ENCODE data around the gene GIT1. TPM values are rescaled to one million over a fixed set of nuclear protein-coding genes. Genes with fewer than 3 reads are reported as not detected.
A peak's percentile ranks its signal among the peaks of the same experiment; 100 is the strongest.

The GIT1 gene
- total RNA-seq, 2 donors from 2014 or later: 26.7 to 48.1 TPM

DNA sequence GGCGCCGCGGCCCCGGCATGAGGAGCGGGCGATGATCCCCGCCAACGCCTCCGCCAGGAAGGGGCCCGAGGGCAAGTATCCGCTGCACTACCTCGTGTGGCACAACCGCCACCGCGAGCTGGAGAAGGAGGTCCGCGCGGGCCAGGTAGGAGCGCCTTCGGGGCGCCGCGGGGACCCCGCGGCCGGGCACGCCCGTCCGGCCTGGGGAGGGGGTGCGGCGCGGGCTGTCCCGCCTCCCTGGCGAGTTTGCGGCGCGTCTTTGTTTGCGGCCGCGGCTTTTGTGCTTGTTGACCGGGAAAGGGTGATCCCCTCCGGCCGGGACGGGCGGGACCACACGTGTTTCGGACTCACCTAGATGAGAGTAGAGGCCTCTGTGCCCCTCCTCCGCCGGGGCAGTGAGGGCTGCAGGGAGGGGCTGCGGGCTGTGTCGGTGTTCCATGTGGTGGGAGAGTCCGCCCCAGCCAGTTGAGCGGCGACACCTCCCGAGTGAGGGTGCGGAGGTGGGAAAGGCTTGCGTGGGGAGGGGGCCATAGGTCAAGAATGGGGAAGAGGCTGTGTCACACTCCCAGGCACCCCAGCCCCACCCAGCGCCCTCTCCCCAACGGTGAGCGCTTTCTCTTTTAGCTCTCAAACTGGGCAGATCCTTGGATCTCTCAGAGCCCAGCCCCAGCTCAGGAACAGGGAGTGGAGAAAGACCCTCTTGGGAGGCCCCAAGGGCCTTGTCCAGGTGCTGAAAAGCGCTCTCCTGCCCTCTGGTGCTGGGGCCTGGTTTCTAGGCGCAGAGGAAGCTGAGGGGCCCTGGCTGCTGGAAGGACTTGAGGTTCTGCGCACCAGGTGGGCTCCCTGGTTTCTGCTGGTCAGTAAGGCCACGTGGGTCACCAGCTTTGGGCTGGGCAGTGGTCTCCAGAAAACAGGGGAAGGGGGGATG, 4.4 kb upstream of the GIT1 start:
- peaks cover 0 to 60% of the 10 kb centered on the region in 2 donors for H3K4me1 ChIP-seq
- H3K27ac ChIP-seq: peak overlapping the region; percentile 28 to 42
- H3K36me3 ChIP-seq: no peaks in the 10 kb centered on the region
- H3K4me3 ChIP-seq: peak overlapping the region; percentile 65 to 73
- TF ChIP-seq CTCF (IDR thresholded peaks at IDR 0.05): peak in 1 of 2 donors; percentile 44
- H3K27me3 ChIP-seq: no peaks in the 10 kb centered on the region
- H3K9me3 ChIP-seq: no peaks in the 10 kb centered on the region
- no peak for DNase-seq (ENCODE audit: low spot score)

DNA sequence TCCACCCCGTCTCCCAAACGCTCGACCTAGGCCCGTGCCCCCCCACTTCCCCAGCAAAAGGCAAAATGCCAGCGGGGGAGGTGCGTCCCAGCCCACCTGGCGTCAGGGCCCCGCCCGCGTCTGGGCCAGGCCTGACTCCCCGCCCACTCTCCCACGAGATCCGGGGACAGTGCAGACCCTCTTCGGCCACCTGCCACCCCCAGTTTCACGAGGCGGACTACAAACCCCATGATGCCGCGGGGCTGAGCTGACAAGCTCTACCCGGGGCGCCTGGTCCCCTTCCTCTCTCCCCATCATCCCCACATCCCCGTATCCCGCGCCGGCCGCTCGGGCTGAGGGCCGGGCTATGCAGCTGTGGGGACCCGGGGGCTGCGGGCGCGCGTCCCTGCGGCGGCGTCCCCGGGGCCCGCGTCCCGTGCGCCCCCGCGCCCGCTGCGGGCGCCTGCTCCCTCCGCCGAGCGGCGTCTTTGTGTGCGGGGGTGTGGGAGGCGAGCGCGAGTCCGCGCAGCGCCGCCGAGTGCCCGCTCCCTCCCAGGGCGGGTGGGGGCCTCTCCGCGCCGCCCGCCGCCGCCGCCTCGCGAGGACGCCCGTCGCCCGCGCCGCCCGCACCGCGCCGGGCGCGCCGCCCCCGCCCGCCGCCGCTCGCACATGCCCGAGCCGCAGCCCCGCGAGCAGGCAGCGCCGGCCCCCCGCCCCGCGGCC, 3.6 kb upstream of the GIT1 start, which contains the start of gene ANKRD13B:
Gene ANKRD13B, plus strand, starts transcription at position 283 of the 702 bp plus-strand sequence. CDS start 490 bp downstream, outside the sequence.
- DNase-seq (ENCODE audit: low spot score): no peak
- H3K4me1 ChIP-seq: peaks cover 0 to 69% of the 10 kb centered on the region in 2 donors
- H3K36me3 ChIP-seq: no peaks in the 10 kb centered on the region

GRCh38 chr17:29591737-29592608, 2.5 kb upstream of the GIT1 start:
- H3K4me1 ChIP-seq: peaks cover 0 to 77% of the 10 kb centered on the region in 2 donors
- no peak for DNase-seq (ENCODE audit: low spot score)
- peak; percentile 95 to 98 for TF ChIP-seq CTCF (IDR thresholded peaks at IDR 0.05)
- H3K27ac ChIP-seq: peak overlapping the region; percentile 84 to 89
- H3K4me3 ChIP-seq: peak overlapping the region; percentile 2 to 34
- H3K36me3 ChIP-seq: no peaks in the 10 kb centered on the region
- H3K9me3 ChIP-seq: no peaks in the 10 kb centered on the region
- H3K27me3 ChIP-seq: no peaks in the 10 kb centered on the region

More for the DNA sequence above, 3.6 kb upstream of the GIT1 start, which contains the start of gene ANKRD13B:
- Histone ChIP-seq H3K27ac (peak within 1 kb of the TSS; percentile 84 to 89), H3K27me3 (no peaks in the 10 kb centered on the region), H3K9me3 (no peaks in the 10 kb centered on the region), H3K4me3 (peak within 1 kb of the TSS; percentile 65 to 73)
- TF ChIP-seq CTCF (IDR thresholded peaks at IDR 0.05): no peak

DNA sequence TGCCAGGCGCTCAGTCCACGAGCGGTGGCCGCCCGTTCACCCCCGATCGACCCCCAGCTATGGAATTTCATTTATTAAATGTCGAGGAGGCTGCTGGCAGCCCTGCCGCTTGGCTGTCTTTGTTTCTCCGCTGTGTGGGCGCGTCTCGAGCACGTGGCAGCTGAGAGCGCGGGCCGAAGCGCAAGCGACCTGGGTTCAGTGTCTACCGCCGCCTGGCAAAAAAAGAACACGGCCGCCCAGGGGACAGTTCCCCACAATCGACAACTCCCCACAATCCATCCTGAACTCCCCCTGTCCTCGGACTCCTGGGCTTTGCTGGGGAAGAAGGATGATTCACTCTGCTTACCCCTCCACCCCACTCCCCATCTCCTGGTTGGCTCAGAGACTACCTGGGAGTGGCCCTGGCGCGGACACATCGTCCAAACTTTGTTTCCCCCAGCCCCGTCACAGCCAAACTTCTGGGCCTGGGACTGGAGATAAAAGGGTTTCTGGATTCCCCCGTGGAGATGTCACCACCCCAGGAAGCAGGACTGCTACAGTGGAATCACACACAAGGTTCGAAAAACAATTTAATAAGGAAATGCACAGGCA, 1.8 kb upstream of the GIT1 start:
- Histone ChIP-seq H3K9me3 (no peaks in the 10 kb centered on the region), H3K27me3 (no peaks in the 10 kb centered on the region), H3K4me3 (peak overlapping the region; percentile 2 to 34), H3K4me1 (peaks cover 0 to 77% of the 10 kb centered on the region in 2 donors), H3K36me3 (no peaks in the 10 kb centered on the region), H3K27ac (peak overlapping the region; percentile 84 to 89)
- no peak for TF ChIP-seq CTCF (IDR thresholded peaks at IDR 0.05)
- DNase-seq (ENCODE audit: low spot score): no peak
